Hypothalamus (tissue), 51 donors: ENCODE data around the gene STT3B.

Experiments
- DNase-seq, 51 donors: peaks; one replicate each; lab custom pipeline; 2025; lab: John Stamatoyannopoulos, UW

Gene STT3B

GRCh38 chr3:31635545-31635944 is 102.8 kb downstream of the STT3B start:
- DNase-seq = no peak

- DNase-seq = no peak
Observed at GRCh38 chr3:31636049-31636448, 103.3 kb downstream of the STT3B start.

GRCh38 chr3:31636694-31637442 is 104.1 kb downstream of the STT3B start:
- no peak for DNase-seq

DNA sequence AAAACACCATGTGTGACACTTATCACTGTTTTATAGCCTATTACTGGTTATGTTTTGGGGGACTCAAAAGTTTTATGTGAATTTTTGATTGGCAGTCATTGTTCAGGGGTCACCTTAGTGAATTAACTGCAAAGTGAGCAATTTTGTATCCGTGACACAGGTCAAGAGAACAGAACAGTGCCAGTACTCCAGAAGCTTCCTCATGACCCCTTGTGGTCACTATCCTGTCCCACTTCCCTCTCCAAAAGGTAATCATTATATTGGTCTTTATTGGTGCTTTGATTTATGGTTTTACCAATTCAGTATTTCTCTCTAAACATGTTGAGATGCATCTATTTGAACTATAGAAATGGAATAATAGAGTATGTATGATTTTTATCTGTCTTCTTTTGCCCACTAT is 107.1 kb downstream of the STT3B start:
- no peak for DNase-seq

- no peak for DNase-seq
Observed at GRCh38 chr3:31645256-31645655, 112.5 kb downstream of the STT3B start.

GRCh38 chr3:31648286-31648968 is 115.7 kb downstream of the STT3B start:
- no peak for DNase-seq

DNA sequence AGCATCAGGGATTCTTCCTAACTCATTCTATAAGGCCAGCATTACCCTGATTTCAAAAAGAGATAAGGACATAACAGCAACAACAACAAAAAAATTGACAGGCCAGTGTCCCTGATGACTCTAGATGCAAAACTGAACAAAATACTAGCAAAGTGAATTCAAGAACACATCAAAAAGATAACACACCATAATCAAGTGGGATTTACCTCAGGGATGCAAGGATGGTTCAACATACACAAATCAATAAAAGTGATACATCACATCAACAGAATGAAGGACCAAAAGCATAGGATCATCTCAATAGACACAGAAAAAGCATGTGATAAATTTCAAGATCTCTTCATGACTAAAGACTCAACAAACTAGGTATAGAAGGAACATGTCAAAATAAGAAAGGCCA is 119.6 kb downstream of the STT3B start:
- no peak for DNase-seq

- DNase-seq = no peak
Observed at GRCh38 chr3:31653464-31653863, 120.7 kb downstream of the STT3B start.

- no peak for DNase-seq
Observed at GRCh38 chr3:31654998-31655397, 122.3 kb downstream of the STT3B start.

DNA sequence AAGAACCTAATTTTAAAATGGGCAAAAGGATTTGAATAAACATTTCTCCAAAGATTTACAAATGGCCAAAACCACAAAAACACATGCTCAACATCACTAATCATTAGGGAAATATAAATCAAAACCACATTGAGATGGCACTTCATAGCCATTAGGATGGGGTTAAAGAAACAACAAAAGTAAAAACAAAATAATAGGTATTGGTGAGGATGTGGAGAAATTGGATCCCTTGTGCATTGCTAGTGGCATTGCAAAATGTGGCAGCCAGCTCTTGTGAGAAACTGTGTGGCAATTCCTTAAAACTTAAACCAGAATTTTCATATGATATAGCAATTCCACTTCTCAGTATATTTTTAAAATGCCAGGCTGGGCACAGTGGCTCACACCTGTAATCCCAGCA is 126.5 kb downstream of the STT3B start:
- no peak for DNase-seq

DNA sequence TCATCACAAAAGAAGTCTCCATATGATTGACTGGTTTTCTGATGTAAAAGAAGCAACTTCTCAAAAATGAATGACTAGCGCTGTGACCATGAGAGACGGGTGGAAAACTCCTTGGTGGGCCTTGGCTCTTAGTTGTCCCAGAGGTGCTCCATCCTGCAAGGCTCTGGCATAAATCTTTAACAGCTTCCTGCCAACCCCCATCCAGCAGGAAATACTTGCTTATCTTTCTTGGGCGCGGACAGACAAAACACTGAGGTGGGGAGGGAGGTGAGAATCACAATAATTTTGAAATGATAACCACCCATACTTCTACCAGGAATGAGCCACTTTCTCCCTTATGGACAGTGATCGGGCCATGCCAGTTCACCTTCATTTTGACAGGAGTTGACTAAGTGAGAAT is 128.6 kb downstream of the STT3B start:
- no peak for DNase-seq

DNA sequence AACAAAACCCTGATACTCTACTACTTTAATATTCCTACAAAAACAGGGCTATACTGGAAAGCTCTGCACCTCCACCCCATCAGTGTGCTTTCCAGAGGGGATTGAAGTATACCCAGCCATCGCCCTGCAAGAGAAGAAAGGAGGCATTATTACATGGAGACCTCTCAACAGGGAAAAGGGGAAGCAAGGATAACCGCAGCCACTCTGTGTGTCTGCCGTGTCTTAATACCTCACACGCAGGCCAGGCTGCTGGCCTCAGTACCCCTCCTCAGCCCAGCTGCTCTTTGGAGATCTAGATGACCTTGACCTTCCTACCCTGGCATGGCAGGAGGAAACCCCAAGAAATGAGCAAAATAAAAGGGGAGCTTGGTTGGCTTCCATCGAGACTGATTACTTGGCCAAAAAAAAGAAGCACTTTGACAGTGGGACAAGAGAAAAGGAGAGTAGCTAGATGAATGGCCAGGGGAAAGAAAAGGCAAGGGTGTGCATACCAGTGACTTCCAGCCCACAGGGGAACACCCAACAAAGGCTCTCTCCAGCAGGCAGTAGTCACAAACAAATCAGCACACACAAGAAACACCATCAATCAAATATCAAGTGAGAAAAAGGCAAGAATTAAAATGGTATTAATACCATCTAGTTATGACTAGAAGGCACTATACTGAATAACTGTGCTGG is 129.4 kb downstream of the STT3B start:
- DNase-seq = no peak

GRCh38 chr3:31664031-31664430 is 131.3 kb downstream of the STT3B start:
- DNase-seq = no peak

DNA sequence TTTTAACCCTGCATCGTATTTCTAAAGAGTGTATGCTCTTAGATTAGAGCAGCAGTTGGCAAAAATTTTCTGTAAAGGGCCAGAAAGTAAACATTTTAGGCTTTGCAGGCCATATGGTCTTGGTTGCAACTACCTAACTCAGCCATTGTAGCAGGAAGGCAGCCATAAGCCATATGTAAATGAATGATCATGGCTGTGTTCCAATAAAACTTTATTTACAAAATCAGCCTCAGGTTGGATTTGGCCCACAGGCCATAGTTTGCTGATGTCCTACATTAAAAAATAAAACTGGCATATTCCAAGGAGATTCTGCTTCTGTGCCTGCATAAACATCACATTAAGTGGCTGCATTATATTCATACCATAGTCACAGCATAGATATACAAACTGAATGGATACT is 134.9 kb downstream of the STT3B start:
- DNase-seq = no peak

DNA sequence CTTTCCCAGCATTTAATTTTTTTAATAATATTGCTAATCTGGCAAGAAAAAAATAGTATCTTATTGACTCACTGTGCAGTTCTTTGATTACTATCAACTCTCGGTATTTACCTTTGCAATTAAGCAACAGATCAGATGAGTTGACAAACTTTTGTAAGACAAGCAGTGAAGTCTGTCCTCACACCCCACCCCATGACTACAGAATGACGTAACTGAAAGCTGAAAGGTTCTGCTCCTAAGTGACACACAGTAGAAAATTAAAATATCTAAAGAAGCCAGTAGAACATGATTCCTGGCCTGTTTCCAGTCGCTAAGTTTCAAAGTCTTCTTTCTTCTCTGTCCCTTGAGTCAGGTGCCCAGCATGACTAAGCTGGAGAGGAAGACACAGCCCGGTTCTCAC is 135.5 kb downstream of the STT3B start:
- no peak for DNase-seq

- no peak for DNase-seq
Observed at GRCh38 chr3:31670136-31670535, 137.4 kb downstream of the STT3B start.

GRCh38 chr3:31670722-31671121 is 138.0 kb downstream of the STT3B start:
- no peak for DNase-seq

GRCh38 chr3:31671451-31671850 is 138.7 kb downstream of the STT3B start:
- no peak for DNase-seq

- DNase-seq = no peak
Observed at GRCh38 chr3:31671976-31672375, 139.3 kb downstream of the STT3B start.

- DNase-seq = no peak
Observed at GRCh38 chr3:31673950-31674349, 141.2 kb downstream of the STT3B start.

DNA sequence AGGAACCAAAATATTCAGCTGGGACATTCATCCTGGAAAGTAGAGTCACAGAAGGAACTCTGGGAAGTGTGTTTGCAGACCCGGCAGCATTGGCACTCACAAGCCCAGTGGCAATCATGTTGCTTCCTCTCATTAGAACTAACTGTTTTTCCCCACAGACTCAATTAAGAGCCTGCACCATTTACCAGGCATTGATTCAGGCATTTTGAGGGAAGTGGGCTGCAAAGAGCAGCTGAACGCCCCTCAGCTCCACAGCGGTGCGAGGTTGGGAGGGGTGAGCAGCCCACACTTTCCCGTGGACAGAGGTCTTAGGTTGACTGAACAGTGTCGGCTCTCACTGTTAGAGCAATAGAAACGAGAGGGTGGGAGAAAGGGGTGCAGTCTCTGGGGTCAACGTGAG is 143.8 kb downstream of the STT3B start:
- no peak for DNase-seq
